C4-2B (cell line): ENCODE data around the gene SEZ6.

Experiments used
- ZFX ChIP-seq: fragments of 450-650 bp; IDR thresholded peaks from 2 replicates; pipeline ENCODE4 v1.6.1; 2017
- TF ChIP-seq, protein P1 (sequence below): fragments of 450-650 bp; conservative IDR thresholded peaks from 2 replicates; pipeline ENCODE4 v1.5.1; 2017; ENCODE audit warnings: mild to moderate bottlenecking

DNA sequence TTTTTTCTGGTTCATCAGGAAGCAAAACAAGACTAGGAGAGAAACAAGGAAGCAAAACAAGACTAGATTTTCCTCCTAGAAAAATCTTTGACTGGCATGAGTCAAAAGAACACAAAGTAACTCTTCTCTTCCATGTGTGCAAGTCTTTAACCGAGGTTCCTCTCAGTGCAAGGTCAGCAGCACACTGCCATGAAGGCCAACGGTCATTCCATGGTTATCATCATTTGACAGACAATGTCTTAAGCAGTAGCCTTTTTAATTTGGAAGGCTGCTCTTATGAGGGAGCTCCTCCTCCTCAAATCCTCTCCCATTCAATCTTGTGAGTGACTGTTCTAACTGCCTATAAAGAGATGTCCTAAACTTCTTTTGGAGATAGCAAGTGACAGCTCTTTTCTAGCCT lies 87.5 kb downstream of the SEZ6 start:
- TF ChIP-seq, protein P1, sequence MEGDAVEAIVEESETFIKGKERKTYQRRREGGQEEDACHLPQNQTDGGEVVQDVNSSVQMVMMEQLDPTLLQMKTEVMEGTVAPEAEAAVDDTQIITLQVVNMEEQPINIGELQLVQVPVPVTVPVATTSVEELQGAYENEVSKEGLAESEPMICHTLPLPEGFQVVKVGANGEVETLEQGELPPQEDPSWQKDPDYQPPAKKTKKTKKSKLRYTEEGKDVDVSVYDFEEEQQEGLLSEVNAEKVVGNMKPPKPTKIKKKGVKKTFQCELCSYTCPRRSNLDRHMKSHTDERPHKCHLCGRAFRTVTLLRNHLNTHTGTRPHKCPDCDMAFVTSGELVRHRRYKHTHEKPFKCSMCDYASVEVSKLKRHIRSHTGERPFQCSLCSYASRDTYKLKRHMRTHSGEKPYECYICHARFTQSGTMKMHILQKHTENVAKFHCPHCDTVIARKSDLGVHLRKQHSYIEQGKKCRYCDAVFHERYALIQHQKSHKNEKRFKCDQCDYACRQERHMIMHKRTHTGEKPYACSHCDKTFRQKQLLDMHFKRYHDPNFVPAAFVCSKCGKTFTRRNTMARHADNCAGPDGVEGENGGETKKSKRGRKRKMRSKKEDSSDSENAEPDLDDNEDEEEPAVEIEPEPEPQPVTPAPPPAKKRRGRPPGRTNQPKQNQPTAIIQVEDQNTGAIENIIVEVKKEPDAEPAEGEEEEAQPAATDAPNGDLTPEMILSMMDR: no peak
- TF ChIP-seq ZFX: no peak
